ENCODE results near the gene TRIP11.

Gene TRIP11

DNA sequence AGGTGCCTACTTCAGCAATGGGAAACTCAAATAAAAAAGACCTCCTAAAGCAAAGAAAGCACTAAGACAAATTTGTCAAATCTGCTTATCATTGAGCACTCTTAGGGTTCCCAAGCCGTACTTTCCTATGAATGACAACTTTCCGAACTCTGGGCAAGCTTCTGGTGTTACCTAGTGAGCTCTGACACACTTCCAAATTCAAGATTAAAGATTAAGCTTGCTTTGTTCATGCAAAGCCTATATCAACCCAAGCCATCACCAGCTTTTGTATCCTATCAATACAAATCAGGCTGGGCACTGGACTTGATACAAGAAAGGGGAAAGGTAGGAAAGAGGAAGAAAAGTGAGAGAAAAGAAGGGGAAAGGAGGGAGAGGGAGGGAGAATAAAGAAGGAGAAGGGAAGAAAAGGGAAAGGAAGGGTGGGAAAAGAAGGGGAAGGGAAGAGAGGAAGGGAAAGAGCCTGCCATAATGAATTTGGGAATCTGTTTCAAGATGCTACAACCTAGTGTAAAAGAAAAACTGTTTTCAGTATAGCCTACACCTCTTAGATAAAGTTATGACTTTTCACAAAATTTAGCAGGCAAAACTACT, 68.6 kb downstream of the TRIP11 start:
- Histone ChIP-seq H3K9me3 (ENCODE audit: low read depth, low read length) (no peaks in the 10 kb centered on the region), H3K36me3 (ENCODE audit: insufficient read depth, low read length) (peaks cover 60% of the 10 kb centered on the region), H3K9ac (ENCODE audit: insufficient read length) (no peak overlapping the region), H3K4me3 (no peak overlapping the region), H3K27ac (no peak overlapping the region)
- TF ChIP-seq POLR2AphosphoS5 (IDR thresholded peaks at IDR 0.05; ENCODE audit: borderline replicate concordance, low read depth, low read length) (no peak), EZH2 (IDR thresholded peaks at IDR 0.05) (no peak), FOXP2 (optimal IDR thresholded peaks at IDR 0.05; ENCODE audit: control extremely low read depth, extremely low read length, insufficient read depth) (no peak)
- no peak for DNase-seq (ENCODE audit: low read depth, low spot score)

DNA sequence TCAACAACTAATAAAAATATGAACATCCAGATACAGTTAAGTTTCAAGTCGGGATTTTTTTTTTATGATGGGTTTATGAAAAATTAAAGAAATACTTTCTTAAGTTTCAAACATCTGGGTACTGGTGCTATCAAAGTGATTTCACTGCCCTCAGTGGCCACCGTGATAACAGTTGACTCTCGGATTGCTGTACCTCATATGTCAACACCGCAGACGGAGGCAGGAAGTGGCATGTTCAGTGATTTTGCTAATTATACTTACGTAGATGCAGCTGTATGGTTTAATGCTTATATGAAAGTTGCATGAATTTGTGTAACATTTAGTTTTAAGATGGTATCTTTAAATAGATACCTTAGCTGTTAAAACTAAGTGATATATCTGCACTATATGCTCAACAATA, 71.6 kb downstream of the TRIP11 start:
- DNase-seq (ENCODE audit: low read depth, low spot score), result no peak
- TF ChIP-seq POLR2AphosphoS5 (IDR thresholded peaks at IDR 0.05; ENCODE audit: borderline replicate concordance, low read depth, low read length), result no peak
- no peak for TF ChIP-seq EZH2 (IDR thresholded peaks at IDR 0.05)
- no peak for TF ChIP-seq FOXP2 (optimal IDR thresholded peaks at IDR 0.05; ENCODE audit: control extremely low read depth, extremely low read length, insufficient read depth)
- H3K4me3 ChIP-seq, result no peak overlapping the region
- H3K27ac ChIP-seq, result no peak overlapping the region
- H3K9me3 ChIP-seq (ENCODE audit: low read depth, low read length), result no peaks in the 10 kb centered on the region
- H3K36me3 ChIP-seq (ENCODE audit: insufficient read depth, low read length), result peaks cover 46% of the 10 kb centered on the region
- no peak overlapping the region for H3K9ac ChIP-seq (ENCODE audit: insufficient read length)

DNA sequence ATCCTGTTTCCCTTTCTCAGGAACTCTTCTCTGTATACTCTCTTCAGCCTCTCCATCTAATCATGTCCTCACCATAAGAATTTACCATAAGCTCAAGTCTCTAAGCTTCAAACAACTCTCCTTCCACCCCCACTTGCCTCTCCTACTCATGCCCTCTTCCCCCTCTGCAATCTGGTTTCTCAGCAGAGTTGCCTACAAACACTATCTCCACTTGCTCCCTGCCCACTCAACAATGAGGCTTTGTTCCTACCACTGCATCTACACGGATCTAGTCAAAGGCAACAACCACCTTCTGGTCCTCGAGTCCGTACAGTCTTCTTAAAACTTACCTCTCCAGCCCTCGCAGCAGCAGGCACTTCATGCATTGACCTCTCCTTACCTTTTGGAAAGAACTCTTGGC, 75.1 kb downstream of the TRIP11 start:
- Histone ChIP-seq H3K9me3 (ENCODE audit: low read depth, low read length) (no peaks in the 10 kb centered on the region), H3K36me3 (ENCODE audit: insufficient read depth, low read length) (peaks cover 21% of the 10 kb centered on the region), H3K27ac (no peak overlapping the region), H3K4me3 (no peak overlapping the region), H3K9ac (ENCODE audit: insufficient read length) (no peak overlapping the region)
- no peak for DNase-seq (ENCODE audit: low read depth, low spot score)
- no peak for TF ChIP-seq EZH2 (IDR thresholded peaks at IDR 0.05)
- no peak for TF ChIP-seq POLR2AphosphoS5 (IDR thresholded peaks at IDR 0.05; ENCODE audit: borderline replicate concordance, low read depth, low read length)
- TF ChIP-seq FOXP2 (optimal IDR thresholded peaks at IDR 0.05; ENCODE audit: control extremely low read depth, extremely low read length, insufficient read depth), result no peak

GRCh38 chr14:91964011-91964410, 75.8 kb downstream of the TRIP11 start:
- Histone ChIP-seq H3K9me3 (ENCODE audit: low read depth, low read length) (no peaks in the 10 kb centered on the region), H3K36me3 (ENCODE audit: insufficient read depth, low read length) (peaks cover 14% of the 10 kb centered on the region), H3K4me3 (no peak overlapping the region), H3K27ac (no peak overlapping the region), H3K9ac (ENCODE audit: insufficient read length) (no peak overlapping the region)
- TF ChIP-seq POLR2AphosphoS5 (IDR thresholded peaks at IDR 0.05; ENCODE audit: borderline replicate concordance, low read depth, low read length), result no peak
- TF ChIP-seq EZH2 (IDR thresholded peaks at IDR 0.05), result no peak
- TF ChIP-seq FOXP2 (optimal IDR thresholded peaks at IDR 0.05; ENCODE audit: control extremely low read depth, extremely low read length, insufficient read depth), result no peak
- DNase-seq (ENCODE audit: low read depth, low spot score), result no peak

GRCh38 chr14:91963465-91963864, 76.4 kb downstream of the TRIP11 start:
- H3K36me3 ChIP-seq (ENCODE audit: insufficient read depth, low read length), result peaks cover 8% of the 10 kb centered on the region
- no peak overlapping the region for H3K9ac ChIP-seq (ENCODE audit: insufficient read length)
- TF ChIP-seq POLR2AphosphoS5 (IDR thresholded peaks at IDR 0.05; ENCODE audit: borderline replicate concordance, low read depth, low read length), result no peak
- no peak for TF ChIP-seq EZH2 (IDR thresholded peaks at IDR 0.05)
- H3K4me3 ChIP-seq, result no peak overlapping the region
- no peaks in the 10 kb centered on the region for H3K9me3 ChIP-seq (ENCODE audit: low read depth, low read length)
- no peak overlapping the region for H3K27ac ChIP-seq
- no peak for DNase-seq (ENCODE audit: low read depth, low spot score)

DNA sequence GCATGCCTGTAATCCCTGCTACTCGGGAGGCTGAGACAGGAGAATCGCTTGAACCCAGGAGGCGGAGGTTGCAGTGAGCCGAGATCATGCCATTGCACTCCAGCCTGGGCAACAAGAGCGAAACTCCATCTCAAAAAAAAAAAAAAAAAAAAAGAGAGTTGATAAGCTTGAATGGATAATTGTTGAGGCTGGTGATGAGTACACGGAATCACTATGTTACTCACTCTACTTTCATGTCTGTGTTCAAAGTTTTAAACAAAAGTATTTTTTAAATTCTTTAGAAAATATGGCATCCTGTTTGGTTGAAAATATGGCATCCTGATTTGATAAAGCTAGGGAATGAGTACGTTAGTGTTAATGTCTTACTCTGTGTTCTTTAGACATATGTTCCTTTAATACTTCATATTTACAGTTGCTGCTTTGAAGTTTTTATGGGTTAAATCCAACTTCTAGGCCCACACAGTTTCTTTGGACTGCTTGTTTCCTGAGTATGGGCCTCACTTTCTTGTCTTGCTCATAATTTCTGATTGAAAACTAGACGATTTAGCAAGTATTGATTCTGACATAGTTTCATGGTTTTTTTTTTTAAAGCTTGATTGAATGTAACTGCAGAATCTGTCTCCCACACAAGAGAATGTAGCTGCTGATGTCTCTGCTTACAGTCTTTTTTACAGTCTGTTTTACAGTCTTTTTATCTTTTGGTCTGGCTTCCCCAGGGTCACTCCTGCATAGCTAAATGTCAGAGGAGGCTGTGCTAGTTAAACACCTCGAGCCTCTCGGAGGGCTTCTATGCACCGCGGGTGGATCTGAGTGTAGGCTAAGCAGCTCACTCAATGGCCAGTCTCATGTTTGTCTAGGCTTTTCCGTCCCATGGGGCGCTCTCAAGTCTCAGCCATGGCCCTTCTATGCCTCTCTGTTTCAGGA, 78.3 kb downstream of the TRIP11 start:
- no peak for TF ChIP-seq POLR2AphosphoS5 (IDR thresholded peaks at IDR 0.05; ENCODE audit: borderline replicate concordance, low read depth, low read length)
- TF ChIP-seq EZH2 (IDR thresholded peaks at IDR 0.05), result no peak
- TF ChIP-seq FOXP2 (optimal IDR thresholded peaks at IDR 0.05; ENCODE audit: control extremely low read depth, extremely low read length, insufficient read depth), result no peak
- no peak overlapping the region for H3K9ac ChIP-seq (ENCODE audit: insufficient read length)

DNA sequence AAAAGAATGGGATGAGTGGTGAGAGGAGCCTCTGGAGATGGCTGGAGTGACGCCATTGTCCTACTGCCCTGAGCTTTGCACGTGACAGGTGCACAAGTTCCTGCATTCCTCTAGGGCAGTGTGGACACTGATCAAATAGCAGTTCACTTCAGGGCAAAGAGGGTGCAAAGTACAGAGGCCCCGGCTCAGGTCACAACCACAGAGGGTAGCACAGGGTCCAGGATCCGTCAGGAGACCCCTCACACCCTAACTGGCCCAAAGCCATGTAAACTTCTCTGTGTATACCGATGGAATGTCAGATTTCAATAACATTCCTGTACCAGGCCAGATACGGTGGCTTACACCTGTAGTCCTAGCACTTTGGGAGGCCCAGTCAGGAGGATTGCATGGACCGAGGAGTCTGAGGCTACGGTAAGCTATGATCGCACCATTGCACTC, 82.0 kb downstream of the TRIP11 start:
- H3K36me3 ChIP-seq (ENCODE audit: insufficient read depth, low read length), result no peaks in the 10 kb centered on the region
- H3K9ac ChIP-seq (ENCODE audit: insufficient read length), result no peak overlapping the region
- no peak overlapping the region for H3K4me3 ChIP-seq
- no peak for DNase-seq (ENCODE audit: low read depth, low spot score)
- TF ChIP-seq POLR2AphosphoS5 (IDR thresholded peaks at IDR 0.05; ENCODE audit: borderline replicate concordance, low read depth, low read length) (no peak), FOXP2 (optimal IDR thresholded peaks at IDR 0.05; ENCODE audit: control extremely low read depth, extremely low read length, insufficient read depth) (no peak), EZH2 (IDR thresholded peaks at IDR 0.05) (no peak)
- no peaks in the 10 kb centered on the region for H3K9me3 ChIP-seq (ENCODE audit: low read depth, low read length)
- H3K27ac ChIP-seq, result no peak overlapping the region

More for the DNA sequence above, 78.3 kb downstream of the TRIP11 start:
- Histone ChIP-seq H3K9me3 (ENCODE audit: low read depth, low read length) (no peaks in the 10 kb centered on the region), H3K27ac (no peak overlapping the region), H3K36me3 (ENCODE audit: insufficient read depth, low read length) (no peaks in the 10 kb centered on the region), H3K4me3 (no peak overlapping the region)
- no peak for DNase-seq (ENCODE audit: low read depth, low spot score)

- no peaks in the 10 kb centered on the region for H3K36me3 ChIP-seq (ENCODE audit: insufficient read depth, low read length)
- no peak for TF ChIP-seq POLR2AphosphoS5 (IDR thresholded peaks at IDR 0.05; ENCODE audit: borderline replicate concordance, low read depth, low read length)
- no peak for TF ChIP-seq FOXP2 (optimal IDR thresholded peaks at IDR 0.05; ENCODE audit: control extremely low read depth, extremely low read length, insufficient read depth)
- TF ChIP-seq EZH2 (IDR thresholded peaks at IDR 0.05), result no peak
- H3K27ac ChIP-seq, result no peak overlapping the region
- no peak for DNase-seq (ENCODE audit: low read depth, low spot score)
- no peaks in the 10 kb centered on the region for H3K9me3 ChIP-seq (ENCODE audit: low read depth, low read length)
- H3K9ac ChIP-seq (ENCODE audit: insufficient read length), result no peak overlapping the region
- no peak overlapping the region for H3K4me3 ChIP-seq
Measured at GRCh38 chr14:91956616-91957015, 83.2 kb downstream of the TRIP11 start.

All from SK-N-MC (cell line).